ENCODE measurements around the gene RITA1. TPM values are rescaled to one million over a fixed set of nuclear protein-coding genes. Genes with fewer than 3 reads are reported as not detected.

The RITA1 gene
- total and polyA plus RNA-seq, 2 donors from 2014 or later = 14.6 to 31.6 TPM

GRCh38 chr12:113165521-113166450 is 19.7 kb upstream of the RITA1 start:
- no peaks in the 10 kb centered on the region for H3K27me3 ChIP-seq (ENCODE audit: control insufficient read depth, insufficient read depth, low read length)
- intact Hi-C loops (cut with DNase I) = no loop called here
- H3K4me1 ChIP-seq (ENCODE audit: control insufficient read depth in 2 of 3, insufficient read depth in 2 of 3, low read depth in 1 of 3, low read length in 3 of 3) = no peaks in the 10 kb centered on the region
- H3K36me3 ChIP-seq (ENCODE audit: control insufficient read depth in 2 of 3, insufficient read depth in 3 of 3, low read length in 3 of 3) = peaks cover 2 to 54% (median 20%) of the 10 kb centered on the region in 3 donors
- FAIRE-seq = no peak
- TF ChIP-seq CTCF (IDR thresholded peaks at IDR 0.05; ENCODE audit: borderline replicate concordance, extremely low read depth, insufficient read depth) = no peak
- no peak overlapping the region for H3K4me3 ChIP-seq (ENCODE audit: low read length in 3 of 3)
- H3K9me3 ChIP-seq (ENCODE audit: control insufficient read depth in 2 of 3, insufficient read depth in 1 of 3, low read length in 3 of 3) = no peaks in the 10 kb centered on the region
- DNase-seq = no peak
- H3K9ac ChIP-seq (ENCODE audit: low read length in 3 of 3) = no peak overlapping the region
- H3K27ac ChIP-seq (ENCODE audit: low read depth in 2 of 2, low read length in 2 of 2) = no peak overlapping the region

- Histone ChIP-seq H3K27ac (ENCODE audit: low read depth in 2 of 2, low read length in 2 of 2) (no peak overlapping the region), H3K27me3 (ENCODE audit: control insufficient read depth, insufficient read depth, low read length) (no peaks in the 10 kb centered on the region), H3K36me3 (ENCODE audit: control insufficient read depth in 2 of 3, insufficient read depth in 3 of 3, low read length in 3 of 3) (peaks cover 4 to 65% (median 29%) of the 10 kb centered on the region in 3 donors), H3K9me3 (ENCODE audit: control insufficient read depth in 2 of 3, insufficient read depth in 1 of 3, low read length in 3 of 3) (no peaks in the 10 kb centered on the region), H3K4me3 (ENCODE audit: low read length in 3 of 3) (no peak overlapping the region), H3K9ac (ENCODE audit: low read length in 3 of 3) (no peak overlapping the region), H3K4me1 (ENCODE audit: control insufficient read depth in 2 of 3, insufficient read depth in 2 of 3, low read depth in 1 of 3, low read length in 3 of 3) (no peaks in the 10 kb centered on the region)
- intact Hi-C loops (cut with DNase I) = no loop called here
- FAIRE-seq (no peak), DNase-seq (no peak)
- TF ChIP-seq CTCF (IDR thresholded peaks at IDR 0.05; ENCODE audit: borderline replicate concordance, extremely low read depth, insufficient read depth) = no peak
These were observed 17.7 kb upstream of the RITA1 start for GRCh38 chr12:113167868-113168267.

GRCh38 chr12:113169697-113170096 is 15.8 kb upstream of the RITA1 start:
- no peaks in the 10 kb centered on the region for H3K9me3 ChIP-seq (ENCODE audit: control insufficient read depth in 2 of 3, insufficient read depth in 1 of 3, low read length in 3 of 3)
- FAIRE-seq (no peak), DNase-seq (no peak)
- no peak overlapping the region for H3K27ac ChIP-seq (ENCODE audit: low read depth in 2 of 2, low read length in 2 of 2)
- TF ChIP-seq CTCF (IDR thresholded peaks at IDR 0.05; ENCODE audit: borderline replicate concordance, extremely low read depth, insufficient read depth) = no peak
- no peak overlapping the region for H3K9ac ChIP-seq (ENCODE audit: low read length in 3 of 3)
- H3K4me1 ChIP-seq (ENCODE audit: control insufficient read depth in 2 of 3, insufficient read depth in 2 of 3, low read depth in 1 of 3, low read length in 3 of 3) = no peaks in the 10 kb centered on the region
- no peak overlapping the region for H3K4me3 ChIP-seq (ENCODE audit: low read length in 3 of 3)
- peaks cover 4 to 62% (median 33%) of the 10 kb centered on the region in 3 donors for H3K36me3 ChIP-seq (ENCODE audit: control insufficient read depth in 2 of 3, insufficient read depth in 3 of 3, low read length in 3 of 3)
- intact Hi-C loops (cut with DNase I) = loop anchor here (10.0 kb wide), 1 partner anchor 275 kb away; no protein-coding TSS in a partner anchor
- no peaks in the 10 kb centered on the region for H3K27me3 ChIP-seq (ENCODE audit: control insufficient read depth, insufficient read depth, low read length)

Data from kidney (tissue), 14 donors.